ENCODE measurements around the gene LAMA3. TPM values are rescaled to one million over a fixed set of nuclear protein-coding genes. Genes with fewer than 3 reads are reported as not detected.

LAMA3 gene
- total and polyA plus RNA-seq, 2 experiments from 2014 or later: 3.9 to 4.9 TPM

GRCh38 chr18:23887035-23887434, 197.8 kb downstream of the LAMA3 start:
- H3K4me1 ChIP-seq (ENCODE audit: insufficient read depth): peaks cover 18% of the 10 kb centered on the region
- H3K27me3 Mint-ChIP-seq (ENCODE audit: insufficient read depth, low read depth, poor library complexity): no peaks in the 10 kb centered on the region
- DNase-seq (ENCODE audit: low spot score): no peak
- H3K9me3 Mint-ChIP-seq: no peaks in the 10 kb centered on the region
- no peak overlapping the region for H2AFZ ChIP-seq
- H3K4me3 ChIP-seq: no peak overlapping the region
- no peak overlapping the region for H3K27ac ChIP-seq (ENCODE audit: low read depth)
- H3K4me3 Mint-ChIP-seq: no peak overlapping the region
- ATAC-seq: no peak
- peaks cover 19% of the 10 kb centered on the region for H3K4me1 Mint-ChIP-seq
- no peak overlapping the region for H3K4me2 ChIP-seq
- H4K20me1 ChIP-seq (replicated peaks; ENCODE audit: insufficient read depth): no peaks in the 10 kb centered on the region
- H3K36me3 ChIP-seq (ENCODE audit: insufficient read depth): no peaks in the 10 kb centered on the region
- H3K9me2 ChIP-seq (ENCODE audit: insufficient read depth): no peaks in the 10 kb centered on the region
- TF ChIP-seq ZNF462 (CRISPR knock-in tag; IDR thresholded peaks at IDR 0.05) (no peak), JUNB (IDR thresholded peaks at IDR 0.05; ENCODE audit: unreplicated experiment) (no peak), ZNF331 (CRISPR knock-in tag; IDR thresholded peaks at IDR 0.05; ENCODE audit: low read depth) (no peak)
- H3K36me3 Mint-ChIP-seq (ENCODE audit: low read depth): no peaks in the 10 kb centered on the region
- no peaks in the 10 kb centered on the region for H3F3A ChIP-seq (replicated peaks; ENCODE audit: low read depth)
- H3K27me3 ChIP-seq (ENCODE audit: insufficient read depth): no peaks in the 10 kb centered on the region
- no peak overlapping the region for H3K27ac Mint-ChIP-seq
- no peaks in the 10 kb centered on the region for H3K79me2 ChIP-seq (replicated peaks; ENCODE audit: insufficient read depth)

GRCh38 chr18:23887493-23887892, 198.2 kb downstream of the LAMA3 start:
- Mint-ChIP-seq H3K27me3 (ENCODE audit: insufficient read depth, low read depth, poor library complexity) (no peaks in the 10 kb centered on the region), H3K9me3 (no peaks in the 10 kb centered on the region), H3K4me1 (peaks cover 19% of the 10 kb centered on the region), H3K36me3 (ENCODE audit: low read depth) (no peaks in the 10 kb centered on the region), H3K27ac (no peak overlapping the region), H3K4me3 (no peak overlapping the region)
- Histone ChIP-seq H3K79me2 (replicated peaks; ENCODE audit: insufficient read depth) (no peaks in the 10 kb centered on the region), H2AFZ (no peak overlapping the region), H3F3A (replicated peaks; ENCODE audit: low read depth) (no peaks in the 10 kb centered on the region), H3K4me3 (no peak overlapping the region), H3K36me3 (ENCODE audit: insufficient read depth) (no peaks in the 10 kb centered on the region), H3K9me2 (ENCODE audit: insufficient read depth) (no peaks in the 10 kb centered on the region), H3K27ac (ENCODE audit: low read depth) (no peak overlapping the region), H4K20me1 (replicated peaks; ENCODE audit: insufficient read depth) (no peaks in the 10 kb centered on the region), H3K4me2 (no peak overlapping the region), H3K4me1 (ENCODE audit: insufficient read depth) (peaks cover 18% of the 10 kb centered on the region), H3K27me3 (ENCODE audit: insufficient read depth) (no peaks in the 10 kb centered on the region)
- TF ChIP-seq JUNB (IDR thresholded peaks at IDR 0.05; ENCODE audit: unreplicated experiment) (no peak), ZNF331 (CRISPR knock-in tag; IDR thresholded peaks at IDR 0.05; ENCODE audit: low read depth) (no peak), CREB1 (CRISPR knock-in tag; IDR thresholded peaks at IDR 0.05; ENCODE audit: low read depth) (no peak), POLR2AphosphoS5 (IDR thresholded peaks at IDR 0.05; ENCODE audit: low read depth) (no peak), ZNF114 (CRISPR knock-in tag; IDR thresholded peaks at IDR 0.05) (no peak), STAT1 (IDR thresholded peaks at IDR 0.05; ENCODE audit: unreplicated experiment) (no peak), NANOG (IDR thresholded peaks at IDR 0.05; ENCODE audit: borderline replicate concordance) (no peak)
- DNase-seq (ENCODE audit: low spot score): no peak
- no peak for ATAC-seq
